ENCODE data around the gene SLC6A17.
A peak's percentile ranks its signal among the peaks of the same experiment; 100 is the strongest.

The SLC6A17 gene

DNA sequence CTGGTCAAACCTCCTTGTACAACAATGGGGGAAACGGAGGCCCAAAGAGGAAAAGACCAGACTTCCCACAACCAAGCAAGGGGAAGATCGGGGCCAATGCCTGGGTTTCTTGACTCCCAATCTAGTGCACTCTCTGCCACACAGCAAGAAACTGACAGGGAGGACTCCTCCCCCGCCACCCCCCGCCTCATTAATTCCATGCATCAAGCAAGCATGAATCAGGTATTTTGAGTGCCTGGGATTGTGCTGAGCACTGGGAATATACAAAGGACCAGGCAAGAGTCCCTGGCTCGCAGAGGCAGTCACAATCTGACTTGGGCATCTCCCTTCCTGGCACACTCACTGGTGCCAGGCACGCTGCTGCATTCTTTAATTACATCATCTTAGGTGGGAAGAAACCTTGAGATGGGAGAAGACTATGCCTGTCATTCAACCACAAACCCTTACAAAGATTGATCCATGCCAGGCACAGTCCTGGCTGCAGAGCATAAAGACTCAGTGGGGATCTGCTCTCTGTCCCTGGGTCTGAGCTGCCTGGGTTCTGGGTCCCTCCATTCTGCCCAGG is 55.4 kb downstream of the SLC6A17 start:
- DNase-seq, result no peak

DNA sequence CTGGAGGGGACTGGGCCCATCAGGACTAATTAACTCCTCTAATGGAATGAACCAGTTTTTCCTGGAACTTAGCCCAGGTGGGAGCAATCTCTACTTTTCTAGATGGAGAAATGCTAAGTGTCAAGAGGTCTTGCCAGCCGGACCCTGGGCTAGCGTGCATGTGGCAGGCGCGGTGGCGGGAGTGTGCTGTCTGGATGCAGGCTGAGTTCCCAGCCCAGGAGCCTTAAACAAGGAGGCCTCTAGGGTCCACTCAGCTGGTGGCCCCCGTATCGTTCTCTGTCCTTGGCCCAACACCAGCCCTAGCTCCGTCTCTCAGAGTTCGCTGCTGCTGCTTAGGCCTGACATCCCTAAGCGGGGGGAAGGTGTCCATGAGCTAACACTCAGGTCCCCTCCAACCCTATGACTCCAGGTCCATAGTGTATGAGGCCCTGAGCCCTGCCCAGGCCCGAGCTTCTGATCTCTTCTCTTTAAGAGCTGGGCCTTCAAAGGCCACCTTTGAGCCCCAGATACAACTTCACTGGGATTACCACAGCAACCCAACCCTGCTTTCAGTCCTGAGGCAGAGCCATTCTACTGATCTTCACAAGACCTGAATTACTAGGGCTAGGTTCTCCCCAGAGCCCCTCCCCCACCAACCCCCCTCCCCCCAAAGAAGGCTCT is 56.1 kb downstream of the SLC6A17 start:
- DNase-seq, result no peak

DNA sequence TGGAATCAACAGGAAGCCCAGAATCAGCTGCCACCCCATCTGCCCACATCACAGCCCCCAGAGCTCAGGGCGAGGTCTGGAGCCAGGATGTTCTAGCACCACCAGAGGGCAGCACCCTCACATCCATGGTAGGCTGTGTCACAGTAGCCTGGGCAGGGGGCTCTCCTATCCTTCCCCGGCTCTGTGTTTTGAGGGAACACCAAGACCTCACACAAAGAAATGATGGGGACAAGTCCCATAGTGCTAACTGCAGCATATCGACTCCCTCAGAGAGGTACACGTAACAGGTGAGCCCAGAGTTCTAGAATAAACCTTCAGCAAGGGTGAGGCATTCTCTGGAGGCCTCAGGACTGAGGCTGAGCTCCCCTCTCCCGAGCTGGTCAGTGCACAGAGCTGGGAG is 57.5 kb downstream of the SLC6A17 start:
- DNase-seq, result peak; percentile 34 to 72 (median 61)

DNA sequence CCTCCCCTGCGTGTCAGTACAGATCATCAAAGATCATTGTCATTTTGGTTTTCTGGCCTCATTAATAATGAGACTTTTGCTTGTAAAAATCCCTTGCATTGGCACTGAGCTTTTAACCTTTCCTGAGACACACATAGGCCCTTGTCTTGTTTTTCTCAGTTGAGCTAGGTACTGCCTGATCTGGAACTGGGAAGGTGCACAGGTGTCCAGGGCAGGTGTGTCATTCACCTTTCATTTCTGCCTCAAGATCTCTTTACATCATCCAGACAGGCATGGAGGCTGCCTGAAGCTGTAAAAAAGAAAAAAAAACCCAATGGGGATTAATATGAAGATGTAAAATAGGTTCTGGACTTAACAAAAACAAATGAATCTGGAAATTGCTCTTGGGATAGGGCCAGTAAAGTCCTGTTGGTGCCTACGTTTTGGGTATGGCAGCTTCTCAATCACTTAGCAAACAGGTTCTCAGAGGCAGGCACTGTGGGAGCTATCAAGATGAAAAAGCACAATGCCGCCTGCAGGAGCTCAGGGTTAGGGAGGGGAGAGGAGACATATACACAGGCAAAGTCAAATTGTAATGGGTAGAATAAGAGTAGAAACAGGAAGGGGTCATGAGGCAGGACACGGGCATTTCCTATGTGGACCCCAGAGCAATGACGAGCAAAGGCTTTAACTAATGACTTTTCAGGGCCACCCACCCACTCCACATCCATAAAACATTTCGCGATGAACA is 58.8 kb downstream of the SLC6A17 start:
- no peak for DNase-seq

GRCh38 chr1:110209715-110210603 is 59.7 kb downstream of the SLC6A17 start, which contains the start of gene KCNC4:
Gene KCNC4, plus strand, starts transcription at chr1:110210314. Its CDS starts 1,186 bp downstream, at chr1:110211500.
- DNase-seq, result peak; percentile 56 to 91 (median 71)

GRCh38 chr1:110210604-110211495 is 60.6 kb downstream of the SLC6A17 start:
- peak in 2 of 4 experiments; percentile 37 to 55 for DNase-seq

DNA sequence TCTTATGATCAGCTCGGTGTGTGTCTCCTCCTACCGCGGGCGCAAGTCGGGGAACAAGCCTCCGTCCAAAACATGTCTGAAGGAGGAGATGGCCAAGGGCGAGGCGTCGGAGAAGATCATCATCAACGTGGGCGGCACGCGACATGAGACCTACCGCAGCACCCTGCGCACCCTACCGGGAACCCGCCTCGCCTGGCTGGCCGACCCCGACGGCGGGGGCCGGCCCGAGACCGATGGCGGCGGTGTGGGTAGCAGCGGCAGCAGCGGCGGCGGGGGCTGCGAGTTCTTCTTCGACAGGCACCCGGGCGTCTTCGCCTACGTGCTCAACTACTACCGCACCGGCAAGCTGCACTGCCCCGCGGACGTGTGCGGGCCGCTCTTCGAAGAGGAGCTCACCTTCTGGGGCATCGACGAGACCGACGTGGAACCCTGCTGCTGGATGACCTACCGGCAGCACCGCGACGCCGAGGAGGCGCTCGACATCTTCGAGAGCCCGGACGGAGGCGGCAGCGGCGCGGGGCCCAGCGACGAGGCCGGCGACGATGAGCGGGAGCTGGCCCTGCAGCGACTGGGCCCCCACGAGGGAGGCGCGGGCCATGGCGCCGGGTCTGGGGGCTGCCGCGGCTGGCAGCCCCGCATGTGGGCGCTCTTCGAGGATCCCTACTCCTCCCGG is 61.3 kb downstream of the SLC6A17 start:
- peak in 1 of 4 experiments; percentile 38 for DNase-seq

DNA sequence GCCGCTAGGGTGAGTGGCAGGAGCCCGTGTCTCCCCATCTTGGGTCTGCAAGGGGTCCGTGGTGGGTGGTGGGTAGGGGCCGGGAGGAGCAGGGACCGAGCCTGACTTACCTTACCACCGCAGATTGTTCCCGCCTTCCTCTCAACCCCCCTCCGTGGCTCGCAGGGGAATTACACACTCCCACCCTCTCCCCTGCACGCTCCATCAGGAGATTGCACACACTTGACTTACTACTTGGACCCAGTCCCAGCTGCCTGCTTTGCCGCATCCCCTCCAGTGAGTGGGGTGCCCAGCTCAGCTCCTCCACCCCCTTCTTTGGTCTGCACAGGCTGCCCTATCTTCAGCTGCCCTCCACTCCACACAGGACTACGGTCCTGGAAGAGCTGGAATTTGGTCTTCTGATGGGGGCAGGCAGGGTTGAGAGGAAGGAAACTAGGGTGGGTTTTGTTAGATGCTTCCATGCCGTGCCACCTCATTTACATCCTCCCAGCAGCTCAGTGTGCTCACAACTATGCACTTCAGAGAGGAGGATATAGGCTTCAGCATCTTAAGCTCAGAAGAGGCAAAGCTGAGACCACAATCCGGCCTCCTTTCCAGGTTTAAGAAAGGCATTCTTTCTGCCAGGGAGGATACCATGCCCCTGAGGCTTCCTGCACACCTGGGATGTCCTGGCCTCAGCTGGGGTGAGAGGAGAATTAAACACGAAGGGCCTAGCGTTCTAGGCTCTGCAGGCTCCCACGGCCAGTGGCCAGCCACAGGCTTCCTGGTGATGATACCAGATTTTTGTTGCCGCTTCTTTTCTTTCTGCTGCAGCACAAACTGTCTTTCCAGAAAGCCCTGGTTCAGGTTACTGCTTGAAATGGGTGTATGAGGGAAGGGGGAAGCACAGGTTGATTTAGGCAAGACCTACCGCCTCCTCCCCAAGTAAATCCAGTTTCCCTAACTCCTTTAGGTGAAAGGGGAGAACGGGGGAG is 62.2 kb downstream of the SLC6A17 start:
- no peak for DNase-seq

- DNase-seq, result no peak
Measured at GRCh38 chr1:110213143-110213540, 62.8 kb downstream of the SLC6A17 start.

- no peak for DNase-seq
Measured at GRCh38 chr1:110214454-110215404, 64.4 kb downstream of the SLC6A17 start.

DNA sequence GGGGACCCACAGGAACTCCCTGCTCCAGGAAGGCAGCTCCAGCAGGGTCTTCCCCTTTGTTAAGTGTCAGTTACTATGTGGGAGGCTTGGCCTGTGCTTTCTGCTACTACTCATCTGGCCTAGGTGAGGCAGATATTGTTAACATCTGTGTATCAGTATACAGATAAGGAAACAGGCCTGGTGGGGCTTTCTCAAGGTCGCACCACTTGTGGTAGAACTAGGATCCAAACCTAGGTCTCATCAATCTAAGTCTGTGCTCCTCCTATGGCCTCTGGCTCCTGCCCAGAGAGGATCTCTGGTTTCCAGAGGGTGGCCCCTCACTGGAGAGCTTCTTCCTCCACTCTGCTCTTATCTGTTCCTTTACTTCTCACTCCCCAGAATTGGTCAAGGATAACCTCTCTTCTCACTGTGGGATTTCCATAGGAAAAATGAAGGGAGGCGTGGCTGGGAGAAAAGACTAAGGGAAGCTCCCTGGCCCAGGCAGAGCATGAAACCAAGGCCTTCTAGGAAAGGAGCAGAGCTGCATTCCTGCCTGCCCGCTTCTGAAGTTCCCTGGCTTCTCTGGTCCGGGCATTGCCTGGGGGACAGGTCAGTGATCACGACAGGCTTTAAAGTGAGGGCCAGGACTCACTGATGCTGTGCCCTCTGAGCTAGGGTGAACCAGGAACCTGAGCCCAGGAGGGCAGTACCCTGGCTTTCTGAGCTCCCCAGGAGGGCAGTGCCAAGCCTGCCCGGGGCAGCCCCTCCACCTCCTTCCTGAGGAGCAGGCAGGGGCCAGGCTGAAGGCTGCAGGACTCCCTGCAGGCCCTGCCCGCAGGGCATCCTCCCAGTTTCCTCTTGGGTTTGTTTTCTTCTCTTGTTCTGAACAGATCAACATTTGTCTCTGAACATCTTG is 65.6 kb downstream of the SLC6A17 start:
- no peak for DNase-seq

- DNase-seq, result no peak
Measured at GRCh38 chr1:110216844-110217444, 66.7 kb downstream of the SLC6A17 start.

DNA sequence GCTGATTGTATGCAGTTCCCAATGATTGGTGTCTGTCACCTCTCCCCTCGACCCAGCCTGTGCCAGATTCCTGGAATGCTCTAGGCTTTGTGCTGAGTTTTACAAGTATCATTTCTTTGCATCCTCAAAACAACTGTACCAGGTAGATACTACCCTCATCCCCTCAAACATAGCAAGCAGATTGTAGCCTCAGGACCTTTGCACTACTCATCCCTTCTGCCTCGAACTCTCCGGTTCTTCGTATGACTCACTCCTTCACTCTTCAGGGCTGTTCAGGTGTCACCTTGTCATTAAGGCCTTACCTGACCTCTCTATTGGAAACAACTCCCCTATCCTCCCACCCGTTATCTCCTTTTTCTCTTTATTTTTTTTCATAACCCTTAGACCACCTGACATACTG is 67.8 kb downstream of the SLC6A17 start:
- no peak for DNase-seq

GRCh38 chr1:110218739-110219138 is 68.4 kb downstream of the SLC6A17 start:
- DNase-seq, result no peak

- DNase-seq, result no peak
Measured at GRCh38 chr1:110220324-110220723, 70.0 kb downstream of the SLC6A17 start.

DNA sequence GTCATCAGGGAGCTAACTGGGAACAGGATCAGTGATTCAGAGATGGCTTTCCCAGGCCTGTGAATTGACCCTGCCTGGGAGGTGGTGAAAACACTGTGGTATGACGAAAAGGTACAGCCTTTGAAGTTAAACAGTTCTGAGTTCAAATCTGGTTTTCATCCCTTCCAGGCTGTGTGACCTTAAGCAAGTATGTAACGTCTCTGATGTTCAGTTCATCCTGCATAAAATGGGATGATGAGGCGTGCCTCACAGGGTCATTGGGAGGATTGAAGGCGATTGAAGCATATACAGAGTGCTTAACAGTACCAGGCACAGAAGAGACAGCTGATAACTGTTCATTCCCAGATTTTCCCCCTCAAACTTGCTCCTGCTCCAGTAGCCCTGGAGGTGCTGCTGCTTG is 70.8 kb downstream of the SLC6A17 start:
- no peak for DNase-seq

- no peak for DNase-seq
Measured at GRCh38 chr1:110223127-110223526, 72.8 kb downstream of the SLC6A17 start.
